GM19025 (cell line): ENCODE measurements around the gene BCL2.
A peak's percentile ranks its signal among the peaks of the same experiment; 100 is the strongest.
"Not testable (repeated sequence)": the region's sequence is repeated elsewhere in the genome, so short reads cannot be mapped to it uniquely, and the experiment has no call there.

Experiments
- ATAC-seq: cut with Tn5 transposase; IDR thresholded peaks from one replicate; pipeline ENCODE4 v1.9.1; 2021; ENCODE audit warnings: mild to moderate bottlenecking, low read depth, moderate library complexity; ENCODE audit not compliant: unreplicated experiment

BCL2 gene

DNA sequence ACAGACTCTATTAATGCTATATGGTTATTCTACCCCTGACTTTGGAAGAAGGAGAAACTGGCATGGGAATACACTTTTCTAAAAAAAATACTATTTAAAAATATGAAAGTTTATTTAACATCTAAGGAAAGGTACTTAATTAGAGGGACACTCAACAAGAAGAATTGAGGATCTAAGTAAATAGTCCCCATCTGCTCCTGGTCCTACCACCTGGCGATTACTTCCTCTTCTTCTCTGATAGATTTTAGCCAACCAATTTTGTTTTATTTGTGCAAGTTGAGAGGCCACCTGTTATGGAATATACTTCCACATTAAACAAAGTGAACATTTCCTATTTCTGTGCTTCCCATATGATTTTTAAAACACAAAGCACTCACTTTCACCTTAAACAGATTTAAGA, 111.7 kb downstream of the BCL2 start:
- ATAC-seq, result no peak

DNA sequence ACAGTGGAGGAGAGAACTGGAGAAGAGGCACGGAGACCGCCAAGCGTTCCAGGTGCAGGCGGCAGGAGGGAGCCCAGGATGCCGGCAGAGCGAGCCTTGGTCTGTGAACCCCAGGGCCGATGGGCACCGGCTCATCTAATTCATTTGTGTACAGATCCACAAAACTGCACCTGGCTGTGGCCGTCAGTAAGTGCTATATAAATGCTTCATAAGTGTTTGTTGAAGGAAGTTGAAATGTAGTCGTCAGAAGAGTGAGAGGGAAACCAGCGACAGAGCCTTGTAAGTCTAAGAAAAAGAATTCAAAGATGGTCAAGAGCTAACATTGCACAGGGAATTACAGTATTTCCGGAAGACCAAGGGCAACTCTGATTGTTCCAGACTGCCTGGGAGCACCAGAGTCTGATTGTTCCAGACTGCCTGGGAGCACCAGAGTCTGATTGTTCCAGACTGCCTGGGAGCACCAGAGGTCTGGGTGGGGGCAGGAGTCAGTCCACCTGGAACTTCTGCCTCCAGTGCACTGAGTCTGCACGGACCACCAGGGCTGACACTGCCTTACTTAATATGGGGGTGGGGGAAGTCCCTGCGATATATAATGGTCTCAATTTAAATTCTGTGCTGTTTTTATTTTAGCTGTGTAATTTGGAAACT, 112.3 kb downstream of the BCL2 start:
- no peak for ATAC-seq

DNA sequence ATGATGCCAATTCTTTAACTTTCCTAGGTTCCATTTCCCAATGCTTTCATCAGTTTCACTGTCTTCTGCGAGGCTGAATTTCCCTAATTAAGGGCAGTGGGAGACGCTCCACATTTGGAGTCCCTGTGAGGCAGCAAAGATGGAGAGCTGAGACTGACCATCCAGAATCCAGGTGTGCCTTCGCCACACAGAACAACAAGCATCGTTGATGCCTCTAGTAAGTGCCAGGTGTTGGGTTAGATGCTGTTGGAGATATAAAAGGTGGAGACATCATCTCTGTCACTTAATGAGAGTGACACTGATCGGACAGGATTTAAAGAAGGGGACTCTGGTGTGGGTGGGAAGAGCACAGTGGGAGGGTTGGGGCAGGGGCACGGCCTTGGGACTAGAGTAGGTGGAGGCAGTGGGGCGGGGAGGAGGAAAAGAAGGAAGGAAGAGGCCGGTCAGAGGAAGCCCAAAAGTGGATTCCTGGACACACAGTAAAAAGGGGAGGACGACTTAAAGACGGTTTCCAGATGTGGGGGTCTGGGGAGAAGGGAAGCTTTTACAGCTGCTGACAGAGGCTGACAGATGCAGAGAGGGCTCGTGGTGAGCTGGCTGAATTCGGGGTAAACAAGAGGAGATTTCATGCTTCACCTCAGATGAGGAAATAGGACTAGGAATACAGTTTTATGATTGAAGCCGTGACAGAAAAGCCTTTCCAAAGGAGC, 113.0 kb downstream of the BCL2 start:
- ATAC-seq, result no peak

DNA sequence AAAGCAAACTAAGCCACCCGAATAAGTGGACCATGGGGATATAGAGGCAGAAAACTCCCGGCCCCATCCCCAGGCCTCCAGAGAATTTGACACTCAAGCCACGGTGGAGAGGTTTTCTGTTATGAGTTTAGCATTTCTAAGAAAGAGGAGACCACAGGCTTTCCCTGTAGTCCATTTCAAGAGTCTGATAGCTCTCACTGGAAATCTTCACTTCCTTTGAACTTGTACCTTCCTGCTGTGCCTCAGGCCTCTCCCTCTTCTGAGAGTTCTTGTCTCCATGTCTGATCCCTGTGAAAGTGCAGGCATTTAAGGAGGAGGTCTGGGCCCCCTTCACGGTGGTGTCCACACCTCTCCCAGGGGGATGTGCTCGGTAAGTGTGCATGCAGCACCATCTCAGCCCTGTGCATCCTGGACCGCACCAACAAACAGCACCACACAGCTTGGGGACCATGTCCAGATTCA, 113.7 kb downstream of the BCL2 start:
- ATAC-seq, result no peak

DNA sequence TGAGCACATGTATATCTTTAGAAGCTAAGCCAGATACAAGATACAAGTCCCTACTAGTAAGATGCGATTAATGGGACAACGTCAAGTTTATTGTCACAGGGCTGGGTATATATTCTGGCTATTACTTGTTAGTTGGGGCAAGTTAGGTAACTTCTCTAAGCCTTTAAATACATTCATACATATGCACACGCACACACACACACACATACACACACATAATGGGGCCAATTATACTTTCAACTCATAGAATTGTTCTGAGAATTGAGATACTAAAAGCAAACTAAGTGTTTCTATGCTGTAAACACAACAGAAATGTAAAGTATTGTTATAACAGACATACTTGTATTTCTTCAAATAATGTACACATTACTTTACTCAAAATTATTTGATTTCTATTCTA, 116.1 kb downstream of the BCL2 start:
- ATAC-seq, result no peak

DNA sequence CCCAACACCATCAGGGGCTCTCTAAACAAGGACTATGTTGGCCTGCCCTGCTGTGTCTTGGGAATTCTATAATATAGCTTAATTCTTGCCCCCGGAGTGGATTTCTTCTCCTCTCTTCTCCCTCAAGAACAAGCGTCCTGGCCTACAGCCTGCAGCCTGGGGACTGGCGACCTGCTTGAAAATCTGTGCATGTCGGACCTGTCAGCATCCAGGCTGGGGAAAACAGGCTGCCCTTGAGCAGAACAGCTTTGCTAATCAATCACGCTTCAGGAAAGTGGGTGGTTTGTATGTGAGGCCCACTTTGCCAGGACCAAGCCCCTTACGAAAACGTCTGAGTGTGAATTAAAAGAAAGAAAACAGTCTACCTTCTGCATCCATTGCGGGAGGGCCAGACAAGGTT, 116.7 kb downstream of the BCL2 start:
- no peak for ATAC-seq

DNA sequence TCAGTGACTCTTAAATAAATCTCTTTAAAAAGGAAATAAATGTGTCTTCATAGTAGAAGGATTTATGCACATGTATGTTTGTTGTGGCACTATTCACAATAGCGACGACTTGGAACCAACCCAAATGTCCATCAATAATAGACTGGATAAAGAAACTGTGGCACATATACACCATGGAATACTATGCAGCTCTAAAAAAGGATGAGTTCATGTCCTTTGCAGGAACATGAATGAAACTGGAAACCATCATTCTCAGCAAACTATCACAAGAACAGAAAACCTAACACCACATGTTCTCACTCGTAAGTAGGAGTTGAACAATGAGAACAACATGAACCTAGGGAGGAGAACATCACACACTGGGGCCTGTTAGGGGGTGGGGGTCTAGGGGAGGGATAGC, 118.1 kb downstream of the BCL2 start:
- ATAC-seq, result not testable (repeated sequence)

DNA sequence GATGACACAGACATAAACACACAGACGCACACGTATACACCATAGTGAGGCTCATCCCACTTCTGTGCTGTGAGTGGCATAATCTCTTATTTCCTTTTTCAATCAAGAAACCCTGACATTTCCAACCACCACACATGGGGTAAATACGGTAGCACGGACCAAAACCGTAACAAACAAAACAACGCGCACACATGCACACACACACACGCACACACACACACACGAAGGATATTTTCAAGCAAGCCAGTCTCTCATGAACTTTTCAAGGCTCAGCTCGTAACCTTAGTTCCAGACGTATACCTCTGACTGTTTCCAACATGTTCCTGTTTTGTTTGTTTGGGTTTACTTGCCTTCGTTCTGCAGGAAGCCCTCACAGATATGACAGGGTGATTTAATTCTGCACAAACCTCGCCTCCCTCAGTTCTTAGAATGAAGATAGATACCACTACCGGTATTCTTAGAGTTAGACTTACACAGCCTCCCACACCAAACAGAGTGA, 119.8 kb downstream of the BCL2 start:
- no peak for ATAC-seq

DNA sequence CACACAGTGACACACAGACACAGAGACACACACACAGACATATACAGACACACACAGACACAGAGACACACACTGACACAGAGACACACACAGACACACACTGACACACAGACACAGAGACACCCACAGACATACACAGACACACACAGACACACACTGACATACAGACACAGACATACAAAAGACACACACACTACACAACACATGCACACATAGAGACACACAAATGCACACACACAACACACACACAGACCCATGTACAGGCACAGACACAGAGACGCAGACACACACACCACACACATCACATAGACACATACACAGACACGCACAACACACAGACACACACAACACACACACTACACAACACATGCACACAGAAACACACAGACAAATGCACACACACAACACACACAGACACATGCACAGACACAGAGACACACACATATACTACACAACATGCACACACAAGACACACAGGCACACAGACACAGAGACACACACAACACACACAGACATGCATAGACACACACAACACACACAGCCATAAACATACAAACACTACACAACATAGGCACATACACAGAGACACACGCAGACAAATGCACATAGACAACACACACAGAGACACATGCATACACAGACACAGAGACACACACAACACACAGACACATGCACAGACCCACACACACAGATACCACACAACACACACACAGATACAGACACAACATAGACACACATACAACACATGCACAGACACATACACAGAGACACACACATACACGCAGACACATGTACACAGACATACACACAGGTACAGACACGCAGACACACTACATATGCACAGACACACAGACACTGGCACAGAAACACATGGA, 120.5 kb downstream of the BCL2 start:
- ATAC-seq, result no peak

DNA sequence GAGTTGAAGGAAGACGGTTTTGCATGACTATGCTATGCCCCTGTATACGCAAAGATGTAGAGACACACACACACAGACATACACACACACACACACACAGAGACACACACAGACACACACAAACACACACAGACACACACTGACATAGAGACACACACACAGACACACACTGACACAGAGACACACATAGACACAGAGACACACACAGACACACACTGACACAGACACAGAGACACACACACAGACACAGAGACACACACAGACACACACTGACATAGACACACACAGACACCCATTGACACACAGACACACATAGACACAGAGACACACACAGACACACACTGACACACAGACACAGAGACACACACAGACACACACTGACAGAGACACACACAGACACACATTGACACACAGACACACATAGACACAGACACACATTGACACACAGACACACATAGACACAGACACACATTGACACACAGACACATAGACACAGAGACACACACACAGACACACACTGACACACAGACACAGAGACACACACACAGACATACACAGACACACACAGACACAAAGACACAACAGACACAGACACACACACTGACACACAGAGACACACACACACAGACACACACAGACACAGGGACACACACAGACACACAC, 121.3 kb downstream of the BCL2 start:
- ATAC-seq, result no peak

DNA sequence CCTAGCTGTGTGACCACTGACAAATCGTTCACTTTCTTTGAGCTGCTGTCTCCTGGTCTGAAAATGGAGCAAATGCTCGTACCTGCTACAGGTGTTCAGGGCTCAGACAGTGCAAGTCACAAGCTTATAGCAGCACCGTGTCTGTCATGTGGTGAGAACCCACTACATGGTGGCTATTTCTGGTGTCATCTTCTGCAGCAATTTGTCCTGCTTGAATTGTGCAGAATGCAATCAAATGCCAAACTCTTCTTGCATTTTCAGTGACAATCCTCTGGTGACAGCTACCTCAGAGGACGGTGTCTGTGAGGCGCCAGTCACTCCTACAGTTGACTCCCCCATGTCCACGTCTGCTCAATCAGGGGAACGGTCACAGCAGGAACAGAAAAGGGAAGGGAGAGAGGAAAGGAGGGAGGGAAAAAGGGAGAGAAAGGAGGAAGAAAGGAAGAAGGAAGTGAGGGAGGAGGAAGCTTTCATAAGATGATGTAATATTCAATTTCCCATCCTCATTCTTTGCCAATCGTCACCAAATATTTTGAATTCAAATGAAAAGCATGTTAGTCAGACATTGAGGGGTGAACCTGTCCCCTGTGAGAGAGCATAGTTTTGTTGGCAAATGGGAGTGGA, 122.2 kb downstream of the BCL2 start:
- no peak for ATAC-seq

DNA sequence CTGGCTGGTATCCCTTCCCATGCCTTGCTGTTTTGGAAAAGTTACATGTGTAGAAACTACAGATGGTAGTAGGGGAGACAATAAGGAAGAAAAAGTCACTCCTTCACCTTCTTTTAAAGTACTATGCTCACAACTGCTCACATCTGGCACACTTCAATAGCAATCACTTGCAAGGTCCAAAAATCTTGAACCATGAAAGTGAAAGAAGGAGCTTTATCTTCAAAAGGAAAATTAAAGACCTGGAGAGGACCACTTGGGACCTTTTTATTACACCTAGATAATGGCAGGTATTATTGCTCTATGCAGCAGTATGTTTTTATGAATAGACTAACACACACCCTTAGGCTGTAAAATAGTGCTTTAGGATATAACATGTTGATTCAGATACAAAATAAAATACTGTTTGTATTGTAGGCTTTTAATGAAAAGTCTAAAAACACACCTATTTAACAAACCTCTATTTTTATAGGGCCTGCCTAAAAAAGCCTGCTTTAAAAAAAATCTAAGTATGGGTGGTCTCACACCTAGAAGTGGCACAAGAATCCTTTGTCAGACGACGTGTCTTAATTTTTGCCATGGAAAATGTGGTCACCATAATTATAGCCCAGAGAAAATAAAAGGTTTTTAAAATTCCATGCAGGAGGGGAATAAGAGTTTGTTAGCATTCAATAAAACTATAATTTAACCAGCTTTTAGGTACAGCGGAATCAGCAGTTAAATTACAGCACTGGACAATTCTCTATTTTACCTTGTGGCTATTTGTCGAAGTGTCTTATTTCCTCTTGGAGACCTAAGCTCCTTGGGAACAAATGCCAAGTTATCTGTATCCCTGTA, 124.0 kb downstream of the BCL2 start:
- no peak for ATAC-seq

DNA sequence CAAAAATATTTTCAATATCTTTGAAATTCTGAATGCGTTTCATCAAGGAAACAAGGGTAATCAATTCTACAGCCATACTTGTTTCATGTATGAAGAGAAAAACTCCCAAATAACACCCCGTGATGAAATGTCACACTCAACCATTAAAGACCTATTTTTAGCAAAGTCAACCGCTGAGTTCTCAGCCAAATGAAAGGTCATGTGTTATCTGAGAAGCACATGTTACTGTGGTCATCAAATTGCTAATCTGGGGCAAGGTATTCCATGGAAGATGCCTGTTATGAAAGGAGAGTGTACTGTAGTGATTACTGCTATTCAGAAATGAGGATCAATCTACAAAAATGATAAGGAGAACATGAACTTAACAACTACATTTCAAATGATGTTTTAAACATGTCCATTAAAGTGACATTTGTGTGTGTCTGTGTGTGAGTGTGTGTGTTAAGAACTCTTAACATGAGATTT, 126.7 kb downstream of the BCL2 start:
- ATAC-seq, result peak; percentile 53

DNA sequence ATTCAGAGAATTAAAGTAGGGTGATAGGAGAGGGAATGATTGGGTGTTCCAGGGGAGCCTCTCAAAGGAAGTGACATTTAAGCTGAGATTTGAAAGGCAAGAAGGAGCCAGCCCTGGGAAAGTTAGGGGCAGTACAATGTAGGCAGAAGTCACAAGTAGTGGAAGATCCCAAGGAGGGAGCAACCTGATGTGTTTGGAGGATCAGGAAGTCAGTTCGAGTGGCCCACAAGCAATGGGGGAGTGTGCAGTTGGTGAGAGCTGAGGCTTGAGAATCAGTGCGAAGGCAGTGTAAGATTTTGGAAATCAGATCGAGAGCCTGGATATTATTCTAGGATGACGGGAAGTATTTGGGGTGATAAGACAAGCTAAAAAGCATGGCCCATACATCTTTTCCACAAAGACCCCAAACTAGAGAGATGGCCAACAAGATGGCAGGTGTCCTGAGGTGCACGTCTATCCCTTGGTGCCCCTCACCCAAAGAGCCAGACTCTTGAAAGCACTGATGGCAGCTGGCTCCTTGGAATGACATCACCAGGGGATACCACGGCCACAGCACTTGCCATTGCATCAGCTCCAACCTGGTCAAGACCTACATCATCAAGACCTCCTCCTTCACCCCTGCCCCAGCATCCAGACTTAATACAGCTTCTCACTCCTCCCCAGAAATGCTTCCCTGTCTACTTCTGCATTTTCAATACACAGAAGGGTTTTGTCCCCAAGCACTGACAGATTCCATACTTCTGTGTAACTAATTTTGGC, 127.3 kb downstream of the BCL2 start:
- ATAC-seq, result peak; percentile 5

DNA sequence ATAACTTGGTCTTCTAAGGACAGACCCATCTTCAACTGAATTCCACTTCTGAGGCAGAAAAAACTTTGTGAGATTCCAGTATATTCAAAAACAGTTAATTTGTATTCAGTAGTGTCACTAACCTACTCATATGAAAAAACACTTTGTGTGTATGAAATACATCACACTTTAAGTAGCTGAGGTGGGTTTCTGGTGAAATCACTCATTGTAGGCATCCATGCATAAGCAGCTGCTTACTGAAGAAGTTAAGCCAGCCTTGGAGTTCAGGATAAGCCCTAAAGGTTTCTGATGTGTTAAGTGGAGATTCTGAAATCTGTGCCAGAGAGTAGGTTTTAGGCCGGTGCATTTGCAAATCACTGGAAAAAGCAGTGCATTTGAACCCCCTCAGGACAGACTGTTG, 128.2 kb downstream of the BCL2 start:
- no peak for ATAC-seq

DNA sequence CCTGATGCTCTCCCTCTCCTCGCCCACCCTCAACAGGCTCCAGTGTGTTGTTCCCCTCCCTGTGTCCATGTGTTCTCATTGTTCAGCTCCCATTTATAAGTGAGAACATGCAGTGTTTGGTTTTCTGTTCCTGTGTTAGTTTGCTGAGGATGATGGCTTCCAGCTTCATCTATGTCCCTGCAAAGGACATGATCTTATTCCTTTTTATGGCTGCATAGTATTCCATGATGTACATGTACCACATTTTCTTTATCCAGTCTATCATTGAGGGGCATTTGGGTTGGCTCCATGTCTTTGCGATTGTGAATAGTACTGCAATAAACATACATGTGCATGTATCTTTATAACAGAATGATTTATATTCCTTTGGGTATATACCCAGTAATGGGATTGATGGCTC, 128.7 kb downstream of the BCL2 start:
- not testable (repeated sequence) for ATAC-seq

DNA sequence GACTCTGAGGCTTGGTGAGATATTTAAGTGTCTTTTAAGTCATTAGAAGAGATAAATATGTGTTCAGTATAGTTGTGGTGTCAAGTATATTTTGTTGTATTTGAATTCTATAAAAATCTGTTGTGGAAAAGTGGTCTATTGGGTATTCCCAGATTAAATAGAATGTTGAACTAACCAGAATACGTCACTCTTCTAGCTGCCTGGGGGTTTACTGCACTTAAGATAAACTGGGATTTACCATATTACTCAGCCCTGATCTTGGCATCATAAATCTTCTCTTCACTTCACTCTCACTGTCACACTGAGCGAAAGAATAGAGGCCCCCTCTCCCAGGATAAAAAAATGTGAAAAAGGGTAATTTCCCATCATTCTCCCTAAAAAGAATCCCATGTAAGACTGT, 129.8 kb downstream of the BCL2 start:
- ATAC-seq, result no peak

DNA sequence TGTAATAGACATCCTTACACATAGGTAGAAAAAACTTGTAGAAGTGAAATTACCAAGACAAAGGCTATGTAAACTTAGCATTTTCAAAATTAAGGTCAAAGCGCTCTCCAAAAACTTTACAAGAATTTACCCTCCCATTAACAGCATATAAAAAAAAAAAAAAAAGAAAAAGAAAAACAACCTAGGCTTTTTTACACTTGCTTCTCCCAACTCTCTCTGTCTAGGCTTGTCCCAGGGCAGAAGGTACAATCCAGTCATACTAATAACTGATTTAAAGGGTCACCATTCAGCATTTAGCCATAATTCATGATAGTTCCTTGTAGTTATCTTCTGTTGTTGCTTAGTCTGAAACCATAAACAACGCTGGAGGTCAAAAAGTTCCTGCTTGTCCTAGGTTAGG, 130.5 kb downstream of the BCL2 start:
- no peak for ATAC-seq
